ENCODE data around the gene COQ2.
A peak's percentile ranks its signal among the peaks of the same experiment; 100 is the strongest.

The COQ2 gene

DNA sequence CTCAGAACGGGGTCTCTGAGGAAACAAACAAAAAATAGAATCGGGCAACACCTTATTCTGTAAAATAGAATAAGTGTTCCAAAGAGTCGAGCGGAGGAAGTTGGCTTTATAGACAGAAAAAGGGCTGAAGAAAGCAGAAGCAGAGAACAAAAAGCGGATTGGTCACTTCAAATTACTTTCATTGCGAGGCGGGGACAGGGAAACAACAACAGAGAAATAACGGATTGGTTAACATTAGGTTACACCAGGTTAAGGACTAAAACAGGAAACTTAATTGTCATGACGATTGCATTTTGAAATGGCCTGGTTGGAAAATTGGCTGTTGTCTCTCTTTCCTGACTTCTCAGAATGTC lies 433 bp upstream of the COQ2 start:
- ChIA-PET CTCF (interaction anchor here (1.1 to 1.2 kb wide), 2 partner anchors 9 to 13 kb away, joined by 3 read pairs; no protein-coding TSS in a partner anchor), POLR2A (interaction anchor here (0.8 to 2.1 kb wide), 20 partner anchors 8 to 853 kb away, joined by 3 to 20 read pairs (median 5); partner anchors contain the start of genes HELQ, LIN54 and MRPS18C)
- TF ChIP-seq LEF1 (IDR thresholded peaks at IDR 0.05; ENCODE audit: borderline replicate concordance) (no peak), FOXK2 (IDR thresholded peaks at IDR 0.05) (no peak), NFRKB (IDR thresholded peaks at IDR 0.05) (no peak), ELF4 (IDR thresholded peaks at IDR 0.05) (no peak), ARNT (IDR thresholded peaks at IDR 0.05) (no peak), ZNF384 (IDR thresholded peaks at IDR 0.05) (no peak), CTBP1 (IDR thresholded peaks at IDR 0.05; ENCODE audit: borderline replicate concordance) (no peak), L3MBTL2 (conservative IDR thresholded peaks at IDR 0.05) (no peak; the same call in 1 of the 2 replicates), SUZ12 (IDR thresholded peaks at IDR 0.05) (no peak), HDGF (IDR thresholded peaks at IDR 0.05; ENCODE audit: borderline replicate concordance) (no peak), BHLHE40 (IDR thresholded peaks at IDR 0.05; ENCODE audit: borderline replicate concordance) (no peak), SP1 (IDR thresholded peaks at IDR 0.05) (no peak), FOXA1 (IDR thresholded peaks at IDR 0.05) (no peak), TARDBP (IDR thresholded peaks at IDR 0.05) (no peak), FOXM1 (IDR thresholded peaks at IDR 0.05; ENCODE audit: borderline replicate concordance) (no peak)
- TF ChIP-seq, protein P1, sequence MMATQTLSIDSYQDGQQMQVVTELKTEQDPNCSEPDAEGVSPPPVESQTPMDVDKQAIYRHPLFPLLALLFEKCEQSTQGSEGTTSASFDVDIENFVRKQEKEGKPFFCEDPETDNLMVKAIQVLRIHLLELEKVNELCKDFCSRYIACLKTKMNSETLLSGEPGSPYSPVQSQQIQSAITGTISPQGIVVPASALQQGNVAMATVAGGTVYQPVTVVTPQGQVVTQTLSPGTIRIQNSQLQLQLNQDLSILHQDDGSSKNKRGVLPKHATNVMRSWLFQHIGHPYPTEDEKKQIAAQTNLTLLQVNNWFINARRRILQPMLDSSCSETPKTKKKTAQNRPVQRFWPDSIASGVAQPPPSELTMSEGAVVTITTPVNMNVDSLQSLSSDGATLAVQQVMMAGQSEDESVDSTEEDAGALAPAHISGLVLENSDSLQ (IDR thresholded peaks at IDR 0.05): no peak
- no peak for DNase-seq (ENCODE audit: extremely low spot score)

GRCh38 chr4:83283181-83283580 lies 1.4 kb downstream of the COQ2 start:
- no peak for TF ChIP-seq ELF4 (IDR thresholded peaks at IDR 0.05)
- TF ChIP-seq SUZ12 (IDR thresholded peaks at IDR 0.05): no peak
- no peak for TF ChIP-seq FOXA1 (IDR thresholded peaks at IDR 0.05)
- no peak for TF ChIP-seq LEF1 (IDR thresholded peaks at IDR 0.05; ENCODE audit: borderline replicate concordance)
- no peak for TF ChIP-seq NFRKB (IDR thresholded peaks at IDR 0.05)
- no peak for TF ChIP-seq ZNF384 (IDR thresholded peaks at IDR 0.05)
- no peak for DNase-seq (ENCODE audit: extremely low spot score)
- POLR2A ChIA-PET: interaction anchor here (0.9 to 2.1 kb wide), 7 partner anchors 9 to 851 kb away, joined by 3 to 20 read pairs (median 6); partner anchors contain the start of genes HELQ and MRPS18C
- CTCF ChIA-PET: interaction anchor here (0.6 to 1.3 kb wide), 4 partner anchors 9 to 622 kb away, joined by 3 read pairs; no protein-coding TSS in a partner anchor

- ChIA-PET CTCF (interaction anchor here (0.6 to 1.2 kb wide), 8 partner anchors 10 to 926 kb away, joined by 3 to 4 read pairs (median 3); no protein-coding TSS in a partner anchor), POLR2A (no interaction called here)
- TF ChIP-seq, protein P1 (IDR thresholded peaks at IDR 0.05): peak; percentile 37; the same call in 1 of the 2 replicates
- TF ChIP-seq ARNT (IDR thresholded peaks at IDR 0.05): no peak
- peak; percentile 33 for DNase-seq (ENCODE audit: extremely low spot score)
Measured at GRCh38 chr4:83282049-83282535, 2.5 kb downstream of the COQ2 start.

DNA sequence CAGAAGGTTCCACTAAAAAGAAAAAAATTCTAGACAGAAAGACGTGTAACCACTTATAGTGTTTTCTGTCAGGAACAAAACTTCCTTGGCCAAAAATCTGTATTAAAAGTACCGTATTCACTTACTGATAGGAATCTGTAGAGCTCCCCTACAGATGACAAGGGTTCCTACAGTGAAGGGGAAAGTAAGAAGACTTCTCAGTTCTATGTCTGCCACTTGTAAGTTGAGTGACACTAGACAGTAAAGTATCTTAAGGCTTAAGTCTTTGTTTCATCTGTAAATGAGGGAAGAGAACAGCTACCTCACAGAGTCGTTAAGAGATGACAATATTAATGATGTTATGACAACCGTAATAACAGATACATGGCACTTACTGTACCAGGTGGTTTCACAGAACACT lies 3.3 kb downstream of the COQ2 start:
- POLR2A ChIA-PET: no interaction called here
- no peak for DNase-seq (ENCODE audit: extremely low spot score)
- CTCF ChIA-PET: interaction anchor here (0.6 to 1.5 kb wide), 5 partner anchors 11 to 210 kb away, joined by 3 to 4 read pairs (median 3); no protein-coding TSS in a partner anchor
- TF ChIP-seq TARDBP (IDR thresholded peaks at IDR 0.05): no peak
- no peak for TF ChIP-seq L3MBTL2 (conservative IDR thresholded peaks at IDR 0.05)
- TF ChIP-seq FOXM1 (IDR thresholded peaks at IDR 0.05; ENCODE audit: borderline replicate concordance): no peak
- TF ChIP-seq CTBP1 (IDR thresholded peaks at IDR 0.05; ENCODE audit: borderline replicate concordance): no peak
- TF ChIP-seq, protein P1 (IDR thresholded peaks at IDR 0.05): no peak
- no peak for TF ChIP-seq FOXA1 (IDR thresholded peaks at IDR 0.05)
- TF ChIP-seq SP1 (IDR thresholded peaks at IDR 0.05): no peak
- TF ChIP-seq BHLHE40 (IDR thresholded peaks at IDR 0.05; ENCODE audit: borderline replicate concordance): no peak
- TF ChIP-seq FOXK2 (IDR thresholded peaks at IDR 0.05): no peak
- no peak for TF ChIP-seq ZNF384 (IDR thresholded peaks at IDR 0.05)
- no peak for TF ChIP-seq HDGF (IDR thresholded peaks at IDR 0.05; ENCODE audit: borderline replicate concordance)
- no peak for TF ChIP-seq NFRKB (IDR thresholded peaks at IDR 0.05)
- no peak for TF ChIP-seq ELF4 (IDR thresholded peaks at IDR 0.05)
- TF ChIP-seq ARNT (IDR thresholded peaks at IDR 0.05): no peak
- no peak for TF ChIP-seq SUZ12 (IDR thresholded peaks at IDR 0.05)
- TF ChIP-seq LEF1 (IDR thresholded peaks at IDR 0.05; ENCODE audit: borderline replicate concordance): no peak

DNA sequence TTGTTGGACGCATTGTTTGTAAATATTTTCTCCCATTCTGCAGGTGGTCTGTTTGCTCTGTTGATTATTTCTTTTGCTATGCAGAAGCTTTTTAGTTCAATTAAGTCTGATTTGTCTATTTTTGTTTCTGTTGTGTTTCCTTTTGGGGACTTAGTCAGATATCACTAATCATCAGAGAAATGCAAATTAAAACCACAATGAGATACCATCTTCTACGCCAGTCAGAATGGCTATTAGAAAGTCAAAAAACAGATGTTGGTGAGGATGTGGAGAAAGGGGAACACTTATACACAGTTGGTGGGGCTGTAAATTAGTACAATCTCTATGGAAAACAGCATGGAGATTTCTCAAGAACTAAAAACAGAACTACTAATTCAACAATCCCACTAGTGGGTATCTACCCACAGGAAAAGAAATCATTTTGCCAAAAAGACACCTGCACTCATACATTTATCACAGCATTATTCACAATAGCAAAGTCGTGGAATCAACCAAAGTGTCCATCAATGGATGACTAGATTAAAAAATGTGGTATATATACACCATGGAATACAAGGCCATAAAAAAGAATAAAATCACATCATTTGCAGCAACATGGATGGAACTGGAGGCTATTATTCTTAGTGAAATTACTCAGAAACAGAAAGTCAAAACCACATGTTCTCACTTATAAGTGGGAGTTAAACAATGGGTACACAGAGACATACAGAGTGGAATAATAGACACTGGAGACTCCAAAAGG lies 8.1 kb downstream of the COQ2 start:
- TF ChIP-seq BHLHE40 (IDR thresholded peaks at IDR 0.05; ENCODE audit: borderline replicate concordance) (no peak), LEF1 (IDR thresholded peaks at IDR 0.05; ENCODE audit: borderline replicate concordance) (no peak), HDGF (IDR thresholded peaks at IDR 0.05; ENCODE audit: borderline replicate concordance) (no peak), L3MBTL2 (conservative IDR thresholded peaks at IDR 0.05) (no peak), ELF4 (IDR thresholded peaks at IDR 0.05) (no peak), TARDBP (IDR thresholded peaks at IDR 0.05) (no peak), FOXK2 (IDR thresholded peaks at IDR 0.05) (no peak), ZNF384 (IDR thresholded peaks at IDR 0.05) (no peak), ARNT (IDR thresholded peaks at IDR 0.05) (no peak), NFRKB (IDR thresholded peaks at IDR 0.05) (no peak), FOXM1 (IDR thresholded peaks at IDR 0.05; ENCODE audit: borderline replicate concordance) (no peak), SP1 (IDR thresholded peaks at IDR 0.05) (no peak), FOXA1 (IDR thresholded peaks at IDR 0.05) (no peak), SUZ12 (IDR thresholded peaks at IDR 0.05) (no peak), CTBP1 (IDR thresholded peaks at IDR 0.05; ENCODE audit: borderline replicate concordance) (no peak)
- TF ChIP-seq, protein P1 (IDR thresholded peaks at IDR 0.05): no peak
- ChIA-PET CTCF (no interaction called here), POLR2A (interaction anchor here (1.0 kb wide), 1 partner anchor 8 kb away, joined by 3 read pairs; the partner anchor contains the start of gene COQ2)
- DNase-seq (ENCODE audit: extremely low spot score): no peak

Measured in HEK293T (cell line).